ENCODE data around the gene MLIP. TPM values are rescaled to one million over a fixed set of nuclear protein-coding genes. Genes with fewer than 3 reads are reported as not detected.

The MLIP gene
- total and polyA plus RNA-seq, 2 of the 13 experiments (the other 11 are each of a cell fraction or from before 2014, with no cell fraction given), result 0.08 to 0.33 TPM

GRCh38 chr6:54188846-54189245, 77.6 kb downstream of the MLIP start:
- ATAC-seq (no peak), FAIRE-seq (no peak), DNase-seq (ENCODE audit: low spot score) (no peak)
- Histone ChIP-seq H3K9me3 (ENCODE audit: low read length) (no peaks in the 10 kb centered on the region), H3K36me3 (replicated peaks in 1 of 2; ENCODE audit: control insufficient read depth in 1 of 2, insufficient read depth in 2 of 2, low read length in 2 of 2) (no peaks in the 10 kb centered on the region), H3K4me1 (ENCODE audit: insufficient read depth, low read length) (no peaks in the 10 kb centered on the region), H3K27me3 (ENCODE audit: control insufficient read depth in 1 of 2, insufficient read depth in 2 of 2, low read length in 2 of 2) (no peaks in the 10 kb centered on the region), H4K20me1 (ENCODE audit: insufficient read depth, low read length) (no peaks in the 10 kb centered on the region), H3K9ac (ENCODE audit: insufficient read depth, low read depth, low read length) (no peak overlapping the region), H3K4me3 (replicated peaks in 1 of 3; ENCODE audit: insufficient read depth in 1 of 3, low read depth in 2 of 3, low read length in 3 of 3) (no peak overlapping the region), H2AFZ (ENCODE audit: low read length) (no peak overlapping the region), H3K79me2 (ENCODE audit: insufficient read depth, low read length) (no peaks in the 10 kb centered on the region), H3K27ac (ENCODE audit: extremely low read length, insufficient read depth, low read length) (no peak overlapping the region), H3K4me2 (ENCODE audit: low read depth, low read length) (no peak overlapping the region)
- WGBS (ENCODE audit: low lambda C conversion rate), result 0% methylated on average over 2 of the region's 2 CpGs
- CTCF ChIA-PET (ENCODE audit: low intra/inter-chr PET ratio, low total read pairs), result no interaction called here
- TF ChIP-seq TMF1 (CRISPR knock-in tag; IDR thresholded peaks at IDR 0.05; ENCODE audit: low read depth) (no peak), MLX (CRISPR knock-in tag; IDR thresholded peaks at IDR 0.05) (no peak), MATR3 (CRISPR knock-in tag; IDR thresholded peaks at IDR 0.05) (no peak), ATF7-NPFF (CRISPR knock-in tag; IDR thresholded peaks at IDR 0.05; ENCODE audit: low read depth) (no peak), SETDB1 (CRISPR knock-in tag; IDR thresholded peaks at IDR 0.05; ENCODE audit: borderline replicate concordance) (no peak), SRSF9 (IDR thresholded peaks at IDR 0.05; ENCODE audit: borderline replicate concordance, insufficient read depth, low read depth, low read length, poor library complexity, severe bottlenecking) (no peak), ZIK1 (CRISPR knock-in tag; IDR thresholded peaks at IDR 0.05; ENCODE audit: borderline replicate concordance, low read depth) (no peak), ZNF512B (CRISPR knock-in tag; IDR thresholded peaks at IDR 0.05; ENCODE audit: borderline replicate concordance) (no peak), SKI (IDR thresholded peaks at IDR 0.05; ENCODE audit: partially characterized antibody) (no peak), CENPX (CRISPR knock-in tag; IDR thresholded peaks at IDR 0.05) (no peak), ZMAT3 (CRISPR knock-in tag; conservative IDR thresholded peaks at IDR 0.05) (no peak), ZNF282 (IDR thresholded peaks at IDR 0.05; ENCODE audit: partially characterized antibody) (no peak)
- TF ChIP-seq, protein P1, sequence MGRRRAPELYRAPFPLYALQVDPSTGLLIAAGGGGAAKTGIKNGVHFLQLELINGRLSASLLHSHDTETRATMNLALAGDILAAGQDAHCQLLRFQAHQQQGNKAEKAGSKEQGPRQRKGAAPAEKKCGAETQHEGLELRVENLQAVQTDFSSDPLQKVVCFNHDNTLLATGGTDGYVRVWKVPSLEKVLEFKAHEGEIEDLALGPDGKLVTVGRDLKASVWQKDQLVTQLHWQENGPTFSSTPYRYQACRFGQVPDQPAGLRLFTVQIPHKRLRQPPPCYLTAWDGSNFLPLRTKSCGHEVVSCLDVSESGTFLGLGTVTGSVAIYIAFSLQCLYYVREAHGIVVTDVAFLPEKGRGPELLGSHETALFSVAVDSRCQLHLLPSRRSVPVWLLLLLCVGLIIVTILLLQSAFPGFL (CRISPR knock-in tag; IDR thresholded peaks at IDR 0.05), result no peak
- TF ChIP-seq, protein P2, sequence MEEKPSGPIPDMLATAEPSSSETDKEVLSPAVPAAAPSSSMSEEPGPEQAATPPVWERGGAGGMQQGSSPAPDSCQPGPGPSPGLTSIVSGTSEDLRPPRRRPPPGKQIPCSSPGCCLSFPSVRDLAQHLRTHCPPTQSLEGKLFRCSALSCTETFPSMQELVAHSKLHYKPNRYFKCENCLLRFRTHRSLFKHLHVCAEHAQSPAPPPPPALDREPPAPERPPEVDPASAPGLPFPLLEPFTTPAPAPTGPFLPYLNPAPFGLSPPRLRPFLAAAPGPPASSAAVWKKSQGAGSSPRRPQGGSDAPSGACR (CRISPR knock-in tag; IDR thresholded peaks at IDR 0.05), result no peak
- BruUV-seq (replicated peaks), result no TSS peak
- intact Hi-C loops (cut with micrococcal nuclease; ENCODE audit: unreplicated experiment) (no loop called here), in situ Hi-C loops (cut with HindIII; ENCODE audit: extremely low pct_ligation_motif_present, low pct_unique_long_range_greater_than_20kb) (no loop called here)
- POLR2A ChIA-PET, result no interaction called here
